ENCODE results near the gene ZNF311. TPM values are rescaled to one million over a fixed set of nuclear protein-coding genes. Genes with fewer than 3 reads are reported as not detected.

Gene ZNF311
- total RNA-seq, result 0.29 and 1.2 TPM in 2 replicates

GRCh38 chr6:29005183-29005885 lies at the start of gene ZNF311:
ZNF311 (minus strand) TSS chr6:29005315; CDS start chr6:29003954, 1,361 bp downstream.

GRCh38 chr6:29045075-29045474 lies 40.0 kb upstream of the ZNF311 start, which contains the start of gene OR2W1:
OR2W1 (minus strand) TSS chr6:29045175; CDS start chr6:29045175, 0 bp downstream.

Other genes starting within 250 kb of the ZNF311 start
- 51.9 and 55.4 TPM in 2 replicates for gene TRIM27, start 81.3 kb downstream of the ZNF311 start, total RNA-seq
- not detected in 2 replicates for gene OR2W1, start 39.9 kb upstream of the ZNF311 start, total RNA-seq
- gene OR2B3, start 82.0 kb upstream of the ZNF311 start, total RNA-seq, result not detected in 2 replicates
- gene OR2J1, start 94.2 kb upstream of the ZNF311 start, total RNA-seq, result not detected in 2 replicates
- not detected in 2 replicates for gene OR2J3, start 102.7 kb upstream of the ZNF311 start, total RNA-seq
- not detected in 2 replicates for gene OR2J2, start 165.6 kb upstream of the ZNF311 start, total RNA-seq